Neural cell (in vitro differentiated cells): ENCODE measurements around the gene CNTN6.

Experiments
- CTCF ChIP-seq: fragments of 450-650 bp; IDR thresholded peaks from 2 replicates; pipeline ENCODE4 v1.5.1; 2014; ENCODE audit warnings: antibody characterized with exemption, mild to moderate bottlenecking, moderate library complexity; ENCODE audit not compliant: poor library complexity, severe bottlenecking
- EZH2 ChIP-seq: fragments of 200-600, 300-800 bp; shearing (Covaris generic), sonication (generic); IDR thresholded peaks from 2 replicates; pipeline ENCODE4 v1.6.1; 2014; ENCODE audit warnings: antibody characterized with exemption, low read length, borderline replicate concordance, mild to moderate bottlenecking; ENCODE audit not compliant: insufficient read depth, poor library complexity, severe bottlenecking
- MXI1 ChIP-seq: fragments of 450-650 bp; conservative IDR thresholded peaks from 2 replicates; pipeline ENCODE4 v1.6.1; 2014; ENCODE audit warnings: antibody characterized with exemption, mild to moderate bottlenecking; ENCODE audit not compliant: poor library complexity, severe bottlenecking
- POLR2AphosphoS5 ChIP-seq: IDR thresholded peaks from 2 replicates; pipeline ENCODE4 v1.6.1; 2012
- SMC3 ChIP-seq: fragments of 450-650 bp; conservative IDR thresholded peaks from 2 replicates; pipeline ENCODE4 v1.6.1; 2014; ENCODE audit warnings: antibody characterized with exemption, mild to moderate bottlenecking, moderate library complexity; ENCODE audit not compliant: poor library complexity

- TF ChIP-seq EZH2: no peak
- TF ChIP-seq SMC3: no peak
- TF ChIP-seq CTCF: no peak
- no peak for TF ChIP-seq MXI1
- TF ChIP-seq POLR2AphosphoS5: no peak
These were observed 23.8 kb upstream of the CNTN6 start for GRCh38 chr3:1068985-1069384.
